H1 (cell line): ENCODE results near the gene NOM1. TPM values are rescaled to one million over a fixed set of nuclear protein-coding genes. Genes with fewer than 3 reads are reported as not detected.

Experiments used
- CTCF ChIA-PET: fragments of 300-600 bp; sonication (Branson Sonifier 250); formaldehyde crosslinking; loops from one replicate; lab custom pipeline; 2021; ENCODE audit not compliant: partially characterized antibody; lab: Charles Lee
- POLR2A ChIA-PET: fragments of 300-600 bp; sonication (Branson Sonifier 250); formaldehyde crosslinking; loops from one replicate; lab custom pipeline; 2021; ENCODE audit warnings: inconsistent platforms; ENCODE audit not compliant: partially characterized antibody; lab: Charles Lee
- DNase-seq, 2 experiments: peaks; one replicate each; pipeline versions ENCODE4 v3.0.0 to v3.0.0-alpha.2; 2010 to 2022; ENCODE audit warnings: low spot score in 2 of 2, low read depth in 1 of 2, mixed read lengths in 1 of 2
- FAIRE-seq: peaks from 2 replicates; lab custom pipeline; 2011; peaks lifted over from hg19 to GRCh38; lab: Jason Lieb, UNC
- H2AFZ ChIP-seq: 2 replicates; pipeline ENCODE4 v1.8.1; 2012; ENCODE audit warnings: low read length, inconsistent platforms
- H2AK5ac ChIP-seq: 2 replicates; pipeline ENCODE4 v1.6.1; 2013; ENCODE audit warnings: low read depth, low read length
- H2BK120ac ChIP-seq: replicated peaks from 2 replicates; pipeline ENCODE3; 2013; ENCODE audit warnings: low read depth, low read length, inconsistent platforms
- H2BK12ac ChIP-seq: 2 replicates; pipeline ENCODE4 v1.6.1; 2013; ENCODE audit warnings: low read depth, low read length
- H2BK15ac ChIP-seq: 2 replicates; pipeline ENCODE4 v1.6.1; 2013; ENCODE audit warnings: low read length
- H2BK20ac ChIP-seq: 2 replicates; pipeline ENCODE4 v1.6.1; 2013; ENCODE audit warnings: low read length
- H2BK5ac ChIP-seq: 2 replicates; pipeline ENCODE4 v1.6.1; 2013; ENCODE audit warnings: low read depth, low read length
- H3K14ac ChIP-seq: 2 replicates; pipeline ENCODE4 v1.6.1; 2013; ENCODE audit warnings: inconsistent platforms; ENCODE audit not compliant: insufficient read length
- H3K18ac ChIP-seq: 2 replicates; pipeline ENCODE4 v1.6.1; 2013; ENCODE audit warnings: low read length; ENCODE audit errors: extremely low read depth
- H3K23ac ChIP-seq: 2 replicates; pipeline ENCODE4 v1.6.1; 2013; ENCODE audit warnings: inconsistent platforms; ENCODE audit not compliant: insufficient read length
- H3K23me2 ChIP-seq: 2 replicates; pipeline ENCODE4 v1.6.1; 2013; ENCODE audit warnings: low read depth, low read length
- H3K27ac ChIP-seq: 2 replicates; pipeline ENCODE4 v1.6.1; 2011; ENCODE audit warnings: low read depth, low read length, inconsistent platforms
- H3K27me3 ChIP-seq, 4 experiments: replicated peaks in 1 of 4; 1 replicate in 1 of 4; 2 replicates in 3 of 4; pipeline versions ENCODE4 v1.6.1 to v1.8.1; 2011 to 2013; ENCODE audit warnings: low read length in 3 of 4, mild to moderate bottlenecking in 3 of 4, inconsistent platforms in 2 of 4, mixed read lengths in 2 of 4, moderate library complexity in 1 of 4; ENCODE audit not compliant: control insufficient read depth in 3 of 4, insufficient read depth in 3 of 4; ENCODE audit errors: extremely low read depth in 1 of 4
- H3K36me3 ChIP-seq, 4 experiments: 2 replicates each; pipeline versions ENCODE4 v1.6.1 to v1.8.1; 2011 to 2013; ENCODE audit warnings: mild to moderate bottlenecking in 4 of 4, low read length in 3 of 4, moderate library complexity in 2 of 4, control low read depth in 1 of 4, inconsistent platforms in 1 of 4; ENCODE audit not compliant: insufficient read depth in 4 of 4, control insufficient read depth in 2 of 4
- H3K4ac ChIP-seq: replicated peaks from 2 replicates; pipeline ENCODE3; 2013; ENCODE audit warnings: low read length, low read depth, mixed read lengths, inconsistent platforms; ENCODE audit not compliant: insufficient read length
- H3K4me1 ChIP-seq, 4 experiments: replicated peaks in 1 of 4; 1 replicate in 1 of 4; 2 replicates in 3 of 4; pipeline versions ENCODE4 v1.6.1 to v1.8.1; 2011 to 2013; ENCODE audit warnings: low read length in 3 of 4, inconsistent platforms in 2 of 4, mixed read lengths in 1 of 4; ENCODE audit not compliant: insufficient read depth in 4 of 4, control insufficient read depth in 3 of 4
- H3K4me2 ChIP-seq, 2 experiments: 2 replicates each; pipeline versions ENCODE4 v1.6.1 to v1.8.1; 2011 to 2013; ENCODE audit warnings: low read depth in 2 of 2, low read length in 2 of 2, control low read depth in 1 of 2, inconsistent platforms in 1 of 2, mild to moderate bottlenecking in 1 of 2; ENCODE audit not compliant: insufficient read depth in 1 of 2
- H3K4me3 ChIP-seq, 4 experiments: fragments of 200-600, 300-600 bp in 1 of 4; sonication (generic), shearing (Covaris generic), sonication (Bioruptor Twin) in 1 of 4; 2 replicates each; pipeline versions ENCODE4 v1.5.1 to v1.8.1; 2011 to 2016; ENCODE audit warnings: low read length in 4 of 4, low read depth in 3 of 4, control low read depth in 2 of 4, inconsistent platforms in 2 of 4, mild to moderate bottlenecking in 2 of 4, mixed read lengths in 1 of 4, moderate library complexity in 1 of 4; ENCODE audit not compliant: insufficient read depth in 2 of 4; ENCODE audit errors: extremely low read depth in 1 of 4
- H3K56ac ChIP-seq: replicated peaks from 2 replicates; pipeline ENCODE3; 2013; ENCODE audit warnings: low read depth, mild to moderate bottlenecking, mixed read lengths, low read length, inconsistent platforms; ENCODE audit not compliant: insufficient read length
- H3K79me1 ChIP-seq: 2 replicates; pipeline ENCODE4 v1.6.1; 2013; ENCODE audit warnings: low read depth, low read length, control low read depth
- H3K79me2 ChIP-seq, 2 experiments: 2 replicates each; pipeline versions ENCODE4 v1.6.1 to v1.8.1; 2012 to 2013; ENCODE audit warnings: low read length in 2 of 2, mild to moderate bottlenecking in 2 of 2, inconsistent platforms in 1 of 2; ENCODE audit not compliant: insufficient read depth in 2 of 2, control insufficient read depth in 1 of 2
- H3K9ac ChIP-seq, 4 experiments: replicated peaks in 1 of 4; 1 replicate in 1 of 4; 2 replicates in 3 of 4; pipeline versions ENCODE4 v1.6.1 to v1.8.1; 2011 to 2013; ENCODE audit warnings: low read depth in 3 of 4, low read length in 3 of 4, control low read depth in 2 of 4, mild to moderate bottlenecking in 2 of 4, moderate library complexity in 2 of 4, inconsistent platforms in 1 of 4; ENCODE audit errors: extremely low read depth in 1 of 4
- H3K9me3 ChIP-seq, 2 experiments: 2 replicates each; pipeline versions ENCODE4 v1.6.1 to v1.8.1; 2012 to 2013; ENCODE audit warnings: mild to moderate bottlenecking in 2 of 2, moderate library complexity in 2 of 2, control low read depth in 1 of 2, inconsistent platforms in 1 of 2, low read depth in 1 of 2, low read length in 1 of 2, mixed read lengths in 1 of 2; ENCODE audit not compliant: insufficient read depth in 2 of 2
- H4K20me1 ChIP-seq, 2 experiments: replicated peaks in 1 of 2; 2 replicates each; pipeline versions ENCODE3 to v1.8.1; 2011 to 2013; ENCODE audit warnings: inconsistent platforms in 2 of 2, low read length in 2 of 2, mild to moderate bottlenecking in 1 of 2; ENCODE audit not compliant: insufficient read depth in 2 of 2, control insufficient read depth in 1 of 2
- H4K5ac ChIP-seq: 2 replicates; pipeline ENCODE4 v1.6.1; 2013; ENCODE audit warnings: low read length, low read depth, mixed read lengths, inconsistent platforms; ENCODE audit not compliant: insufficient read length
- H4K8ac ChIP-seq: 2 replicates; pipeline ENCODE4 v1.8.0; 2013; ENCODE audit warnings: mild to moderate bottlenecking, moderate library complexity, low read length, inconsistent platforms; ENCODE audit not compliant: insufficient read depth; ENCODE audit errors: extremely low read depth
- H4K91ac ChIP-seq: replicated peaks from 2 replicates; pipeline ENCODE3; 2013; ENCODE audit warnings: low read length, mixed read lengths, inconsistent platforms; ENCODE audit not compliant: insufficient read length
- CTCF ChIP-seq, 3 experiments: IDR thresholded peaks; 1 replicate in 2 of 3; 2 replicates in 1 of 3; pipeline versions ENCODE4 v1.5.1 to v1.6.1; 2011; ENCODE audit warnings: low read length in 3 of 3, mild to moderate bottlenecking in 3 of 3, inconsistent platforms in 2 of 3, low read depth in 1 of 3, moderate library complexity in 1 of 3; ENCODE audit not compliant: insufficient read depth in 1 of 3; ENCODE audit errors: control extremely low read depth in 1 of 3
- FOSL1 ChIP-seq: IDR thresholded peaks from 2 replicates; pipeline ENCODE4 v1.6.1; 2011; ENCODE audit warnings: mild to moderate bottlenecking, low read depth, low read length, moderate library complexity; ENCODE audit not compliant: insufficient read depth
- KDM1A ChIP-seq: fragments of 200-600, 300-600 bp; sonication (generic); IDR thresholded peaks from 2 replicates; pipeline ENCODE4 v1.7.1; 2016; ENCODE audit warnings: mild to moderate bottlenecking, low read length, borderline replicate concordance
- POLR2AphosphoS5 ChIP-seq: IDR thresholded peaks from 2 replicates; pipeline ENCODE4 v1.6.1; 2011; ENCODE audit warnings: low read depth, low read length
- RNF2 ChIP-seq: fragments of 200-900, 300-1000 bp; sonication (generic); IDR thresholded peaks from 2 replicates; pipeline ENCODE4 v1.7.1; 2016; ENCODE audit warnings: borderline replicate concordance, low read depth, mild to moderate bottlenecking, antibody characterized with exemption, low read length; ENCODE audit not compliant: poor library complexity, severe bottlenecking; ENCODE audit errors: missing control alignments
- SIRT6 ChIP-seq: IDR thresholded peaks from one replicate; pipeline ENCODE4 v1.7.1; 2012; ENCODE audit warnings: low read length, inconsistent platforms
- SUZ12 ChIP-seq: fragments of 200-600 bp; sonication (generic); IDR thresholded peaks from 2 replicates; pipeline ENCODE4 v1.6.1; 2012; ENCODE audit warnings: mild to moderate bottlenecking, inconsistent platforms, low read length, moderate library complexity, mixed read lengths
- WGBS, 2 experiments: shearing (Covaris generic) in 1 of 2; methylation state at CpG; one replicate each; pipeline versions ENCODE4 v1.1.6 to v1.1.7; 2013 to 2015; ENCODE audit warnings: low lambda C conversion rate in 2 of 2, mixed read lengths in 2 of 2, inconsistent platforms in 1 of 2, low coverage in 1 of 2, missing lambda C conversion rate in 1 of 2; ENCODE audit not compliant: insufficient replicate concordance in 2 of 2, insufficient coverage in 1 of 2, insufficient read length in 1 of 2; ENCODE audit errors: extremely low coverage in 1 of 2, missing lambda C conversion rate in 1 of 2; 5-methylcytosine and 5-hydroxymethylcytosine counted together
- polyA plus RNA-seq, 7 experiments: library from polyadenylated mRNA; depleted of rRNA in 3 of 7; stranded (reverse) in 5 of 7; unstranded in 2 of 7; fragments of >200 nt in 5 of 7; fragments of 200-250 nt in 2 of 7; gene quantifications; 1 replicate in 5 of 7; 2 replicates in 1 of 7; 4 replicates in 1 of 7; pipeline versions ENCODE4 v1.2.1 to v1.2.3, GENCODE V29; 2011 to 2013; ENCODE audit warnings: missing spikeins in 2 of 7, mixed read lengths in 2 of 7
- total RNA-seq: library from RNA; stranded (reverse); fragmentation: NEBNext Ultra II Directional; extraction: Animal tissue kit (Norgen Biotek cat#: 25700); gene quantifications from 2 replicates; pipeline ENCODE4 v1.2.1, GENCODE V29; 2021

NOM1 gene
- total and polyA plus RNA-seq, 2 of the 8 experiments (the other 6 are each of a cell fraction or from before 2014, with no cell fraction given), result 10.6 to 29.1 TPM

GRCh38 chr7:156998988-156999957 lies 49.8 kb downstream of the NOM1 start:
- Histone ChIP-seq H4K20me1 (peaks cover 6 to 14% of the 10 kb centered on the region in 2 experiments), H3K18ac (no peak overlapping the region), H3K14ac (no peak overlapping the region), H2BK15ac (no peak overlapping the region), H3K9ac (no peak overlapping the region), H3K9me3 (no peaks in the 10 kb centered on the region), H2BK120ac (no peak overlapping the region), H3K79me1 (no peaks in the 10 kb centered on the region), H4K5ac (no peak overlapping the region), H4K91ac (no peak overlapping the region), H3K4ac (no peak overlapping the region), H2BK20ac (no peak overlapping the region), H3K36me3 (no peaks in the 10 kb centered on the region), H3K4me2 (peak overlapping the region; percentile 54 to 61), H2BK5ac (no peak overlapping the region), H2AFZ (no peak overlapping the region), H3K4me3 (peak overlapping the region in 3 of 4 experiments; percentile 4 to 56 (median 6); a peak in 5 of 8 replicates), H3K27ac (no peak overlapping the region), H2AK5ac (no peak overlapping the region), H3K23ac (no peak overlapping the region), H2BK12ac (no peak overlapping the region), H4K8ac (no peak overlapping the region), H3K56ac (no peak overlapping the region), H3K4me1 (peaks cover 0 to 23% (median 8%) of the 10 kb centered on the region in 4 experiments; a peak in 5 of 7 replicates), H3K79me2 (no peaks in the 10 kb centered on the region), H3K23me2 (peaks cover 2% of the 10 kb centered on the region; the same call in 1 of the 2 replicates), H3K27me3 (peaks cover 60 to 82% (median 79%) of the 10 kb centered on the region in 4 experiments)
- CTCF ChIA-PET, result interaction anchor here (0.7 to 1.1 kb wide), 4 partner anchors 12 to 113 kb away, joined by 3 to 6 read pairs (median 4); no protein-coding TSS in a partner anchor
- FAIRE-seq, result no peak
- POLR2A ChIA-PET, result interaction anchor here (0.6 to 1.6 kb wide), 5 partner anchors 11 to 50 kb away, joined by 3 to 4 read pairs (median 3); partner anchors contain the start of gene NOM1
- peak in 1 of 2 experiments; percentile 70 for DNase-seq
- 5% methylated on average over 39 of the region's 57 CpGs; no CpG with 5 or more reads in 1 of the 2 experiments for WGBS, 2 experiments
- peak; percentile 91; the same call in 1 of the 2 replicates for TF ChIP-seq SUZ12
- no peak for TF ChIP-seq FOSL1
- TF ChIP-seq SIRT6, result no peak
- no peak for TF ChIP-seq KDM1A
- peak; percentile 52 for TF ChIP-seq RNF2
- no peak for TF ChIP-seq POLR2AphosphoS5
- no peak for TF ChIP-seq CTCF (IDR thresholded peaks at IDR 0.05; ENCODE audit: control extremely low read depth in 1 of 3, insufficient read depth in 1 of 3, low read depth in 1 of 3, low read length in 3 of 3)
